ENCODE measurements around the gene RHOD.
A peak's percentile ranks its signal among the peaks of the same experiment; 100 is the strongest.

- TF ChIP-seq JUND (IDR thresholded peaks at IDR 0.05; ENCODE audit: low read depth, low read length), result no peak
- TF ChIP-seq TAF1 (IDR thresholded peaks at IDR 0.05; ENCODE audit: borderline replicate concordance, low read depth, low read length), result no peak
- no peak for TF ChIP-seq EP300 (IDR thresholded peaks at IDR 0.05; ENCODE audit: borderline replicate concordance in 1 of 2, control insufficient read depth in 1 of 2, low read depth in 2 of 2, low read length in 2 of 2)
- no peak for TF ChIP-seq EZH2 (IDR thresholded peaks at IDR 0.05; ENCODE audit: borderline replicate concordance, control insufficient read depth, low read depth, low read length)
- 0 out of 2 replicates have a peak, but pooled peaks have one; percentile 35 for TF ChIP-seq POLR2A (IDR thresholded peaks at IDR 0.05; ENCODE audit: low read depth, low read length)
- no peak for TF ChIP-seq YY1 (IDR thresholded peaks at IDR 0.05; ENCODE audit: low read depth, low read length)
- no peak for TF ChIP-seq PKNOX1 (IDR thresholded peaks at IDR 0.05)
Measured at GRCh38 chr11:67113231-67113721, 56.6 kb downstream of the RHOD start.
